Measurements from ENCODE around the gene TMEM229B.

DNA sequence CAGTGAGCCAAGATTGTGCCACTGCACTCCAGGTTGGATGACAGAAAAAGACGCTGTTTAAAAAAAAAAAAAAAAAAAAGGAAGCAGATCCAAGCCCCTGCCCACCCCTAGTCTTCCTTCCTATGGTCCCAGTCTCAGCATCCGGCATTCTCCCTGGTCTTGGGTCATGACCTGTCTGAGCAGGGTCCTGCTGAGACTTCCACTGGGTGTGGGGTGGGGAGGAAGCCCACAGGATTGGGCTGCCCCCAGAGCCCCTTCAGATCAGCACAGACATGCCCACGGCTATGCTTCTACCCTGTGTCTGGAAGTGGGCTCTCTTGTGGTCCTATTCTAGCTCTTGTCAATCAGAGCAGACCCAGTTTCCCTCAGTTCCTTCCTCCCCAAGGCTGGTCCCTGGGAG lies 64.0 kb downstream of the TMEM229B start:
- TF ChIP-seq EP300 (conservative IDR thresholded peaks at IDR 0.05; ENCODE audit: poor library complexity, severe bottlenecking) = no peak
- TF ChIP-seq, protein P1, sequence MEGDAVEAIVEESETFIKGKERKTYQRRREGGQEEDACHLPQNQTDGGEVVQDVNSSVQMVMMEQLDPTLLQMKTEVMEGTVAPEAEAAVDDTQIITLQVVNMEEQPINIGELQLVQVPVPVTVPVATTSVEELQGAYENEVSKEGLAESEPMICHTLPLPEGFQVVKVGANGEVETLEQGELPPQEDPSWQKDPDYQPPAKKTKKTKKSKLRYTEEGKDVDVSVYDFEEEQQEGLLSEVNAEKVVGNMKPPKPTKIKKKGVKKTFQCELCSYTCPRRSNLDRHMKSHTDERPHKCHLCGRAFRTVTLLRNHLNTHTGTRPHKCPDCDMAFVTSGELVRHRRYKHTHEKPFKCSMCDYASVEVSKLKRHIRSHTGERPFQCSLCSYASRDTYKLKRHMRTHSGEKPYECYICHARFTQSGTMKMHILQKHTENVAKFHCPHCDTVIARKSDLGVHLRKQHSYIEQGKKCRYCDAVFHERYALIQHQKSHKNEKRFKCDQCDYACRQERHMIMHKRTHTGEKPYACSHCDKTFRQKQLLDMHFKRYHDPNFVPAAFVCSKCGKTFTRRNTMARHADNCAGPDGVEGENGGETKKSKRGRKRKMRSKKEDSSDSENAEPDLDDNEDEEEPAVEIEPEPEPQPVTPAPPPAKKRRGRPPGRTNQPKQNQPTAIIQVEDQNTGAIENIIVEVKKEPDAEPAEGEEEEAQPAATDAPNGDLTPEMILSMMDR (IDR thresholded peaks at IDR 0.05; ENCODE audit: poor library complexity, severe bottlenecking) = no peak
- no peak for TF ChIP-seq EZH2 (IDR thresholded peaks at IDR 0.05; ENCODE audit: borderline replicate concordance, insufficient read depth, low read length, poor library complexity, severe bottlenecking)
- TF ChIP-seq, protein P2, sequence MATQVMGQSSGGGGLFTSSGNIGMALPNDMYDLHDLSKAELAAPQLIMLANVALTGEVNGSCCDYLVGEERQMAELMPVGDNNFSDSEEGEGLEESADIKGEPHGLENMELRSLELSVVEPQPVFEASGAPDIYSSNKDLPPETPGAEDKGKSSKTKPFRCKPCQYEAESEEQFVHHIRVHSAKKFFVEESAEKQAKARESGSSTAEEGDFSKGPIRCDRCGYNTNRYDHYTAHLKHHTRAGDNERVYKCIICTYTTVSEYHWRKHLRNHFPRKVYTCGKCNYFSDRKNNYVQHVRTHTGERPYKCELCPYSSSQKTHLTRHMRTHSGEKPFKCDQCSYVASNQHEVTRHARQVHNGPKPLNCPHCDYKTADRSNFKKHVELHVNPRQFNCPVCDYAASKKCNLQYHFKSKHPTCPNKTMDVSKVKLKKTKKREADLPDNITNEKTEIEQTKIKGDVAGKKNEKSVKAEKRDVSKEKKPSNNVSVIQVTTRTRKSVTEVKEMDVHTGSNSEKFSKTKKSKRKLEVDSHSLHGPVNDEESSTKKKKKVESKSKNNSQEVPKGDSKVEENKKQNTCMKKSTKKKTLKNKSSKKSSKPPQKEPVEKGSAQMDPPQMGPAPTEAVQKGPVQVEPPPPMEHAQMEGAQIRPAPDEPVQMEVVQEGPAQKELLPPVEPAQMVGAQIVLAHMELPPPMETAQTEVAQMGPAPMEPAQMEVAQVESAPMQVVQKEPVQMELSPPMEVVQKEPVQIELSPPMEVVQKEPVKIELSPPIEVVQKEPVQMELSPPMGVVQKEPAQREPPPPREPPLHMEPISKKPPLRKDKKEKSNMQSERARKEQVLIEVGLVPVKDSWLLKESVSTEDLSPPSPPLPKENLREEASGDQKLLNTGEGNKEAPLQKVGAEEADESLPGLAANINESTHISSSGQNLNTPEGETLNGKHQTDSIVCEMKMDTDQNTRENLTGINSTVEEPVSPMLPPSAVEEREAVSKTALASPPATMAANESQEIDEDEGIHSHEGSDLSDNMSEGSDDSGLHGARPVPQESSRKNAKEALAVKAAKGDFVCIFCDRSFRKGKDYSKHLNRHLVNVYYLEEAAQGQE (IDR thresholded peaks at IDR 0.05; ENCODE audit: borderline replicate concordance) = no peak

All from neural cell (in vitro differentiated cells).